Measurements from ENCODE around the gene PSAP. TPM values are rescaled to one million over a fixed set of nuclear protein-coding genes. Genes with fewer than 3 reads are reported as not detected.

Gene PSAP
- total and polyA plus RNA-seq, 11 donors: 454 to 2,171 (median 1,616) TPM

DNA sequence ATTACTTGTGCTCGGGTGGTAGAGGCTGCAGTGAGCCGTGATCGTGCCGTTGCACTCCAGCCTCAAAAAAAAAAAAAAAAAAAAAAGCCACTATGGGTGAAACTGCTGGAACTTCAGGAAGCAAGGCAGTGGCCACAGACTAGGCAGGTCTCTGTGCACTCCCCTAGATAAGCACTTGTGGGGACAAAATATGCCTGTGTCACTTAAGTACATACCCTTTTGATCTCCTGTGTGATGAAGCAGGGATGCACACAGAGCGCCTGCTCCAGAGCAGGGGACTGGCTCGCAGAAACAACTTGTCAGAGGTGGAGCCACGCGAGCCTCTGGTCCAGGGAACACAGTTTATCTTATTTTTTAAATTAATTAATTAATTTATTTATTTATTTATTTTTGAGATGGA is 42.9 kb upstream of the PSAP start:
- H3K27me3 ChIP-seq: no peaks in the 10 kb centered on the region
- 74 to 86% (median 84%) methylated on average over 8 of the region's 8 CpGs for WGBS, 4 donors
- no peak overlapping the region for H3K27ac ChIP-seq
- ATAC-seq (no peak), DNase-seq (no peak)
- H3K4me3 ChIP-seq: no peak overlapping the region
- peaks cover 0 to 8% (median 0%) of the 10 kb centered on the region in 12 donors for H3K9me3 ChIP-seq
- no peaks in the 10 kb centered on the region for H3K36me3 ChIP-seq
- TF ChIP-seq CTCF (IDR thresholded peaks at IDR 0.05): no peak
- no peak for TF ChIP-seq POLR2A (IDR thresholded peaks at IDR 0.05)
- peaks cover 0 to 54% (median 7%) of the 10 kb centered on the region in 12 donors for H3K4me1 ChIP-seq
- intact Hi-C loops (cut with DNase I): loop anchor here in 8 of 10 donors (5.0 to 10.0 kb wide), 6 partner anchors 57 to 579 kb away; partner anchors contain the start of gene SLC29A3 (in 4 of the 8)

- TF ChIP-seq POLR2A (IDR thresholded peaks at IDR 0.05) (no peak), CTCF (IDR thresholded peaks at IDR 0.05) (no peak)
- intact Hi-C loops (cut with DNase I): loop anchor here in 8 of 10 donors (5.0 to 10.0 kb wide), 6 partner anchors 56 to 579 kb away; partner anchors contain the start of gene SLC29A3 (in 4 of the 8)
- Histone ChIP-seq H3K4me1 (peaks cover 0 to 60% (median 9%) of the 10 kb centered on the region in 12 donors), H3K27ac (no peak overlapping the region), H3K9me3 (peaks cover 0 to 3% (median 0%) of the 10 kb centered on the region in 12 donors), H3K4me3 (no peak overlapping the region), H3K36me3 (no peaks in the 10 kb centered on the region), H3K27me3 (no peaks in the 10 kb centered on the region)
- ATAC-seq: no peak
- 82 to 91% (median 85%) methylated on average over 12 of the region's 12 CpGs for WGBS, 4 donors
- DNase-seq: peak in 1 of 5 donors; percentile 14
Measured at GRCh38 chr10:71893258-71893815, 42.3 kb upstream of the PSAP start.

DNA sequence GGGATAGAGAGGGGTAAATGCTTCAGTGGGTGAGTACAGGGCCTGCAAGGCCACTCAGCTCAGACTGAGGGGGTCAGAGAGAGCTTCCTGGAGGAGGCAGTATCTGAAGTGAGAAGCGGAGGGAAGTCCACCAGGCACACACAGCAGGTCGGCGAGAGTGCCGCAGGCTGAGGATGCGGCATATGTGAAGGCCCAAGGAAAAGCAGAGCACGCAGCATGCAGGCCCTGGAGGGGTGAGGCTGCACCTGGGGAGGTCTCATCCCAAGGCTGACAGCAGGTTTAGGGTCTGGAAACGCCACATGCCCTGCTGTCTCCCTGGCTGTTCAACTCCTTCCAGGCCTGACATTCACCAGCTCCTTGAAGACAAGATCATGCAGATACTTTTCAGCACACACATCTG is 40.4 kb upstream of the PSAP start:
- H3K9me3 ChIP-seq: no peaks in the 10 kb centered on the region
- WGBS, 4 donors: 82 to 94% (median 83%) methylated on average over 7 of the region's 7 CpGs
- H3K27me3 ChIP-seq: no peaks in the 10 kb centered on the region
- intact Hi-C loops (cut with DNase I): loop anchor here in 8 of 10 donors (5.0 to 10.0 kb wide), 6 partner anchors 54 to 577 kb away; partner anchors contain the start of gene SLC29A3 (in 4 of the 8)
- peak overlapping the region in 2 of 12 donors; percentile 77 to 96 for H3K27ac ChIP-seq
- no peaks in the 10 kb centered on the region for H3K36me3 ChIP-seq
- TF ChIP-seq CTCF (IDR thresholded peaks at IDR 0.05): no peak
- TF ChIP-seq POLR2A (IDR thresholded peaks at IDR 0.05): no peak
- DNase-seq (no peak), ATAC-seq (no peak)
- peaks cover 0 to 68% (median 10%) of the 10 kb centered on the region in 12 donors for H3K4me1 ChIP-seq
- H3K4me3 ChIP-seq: no peak overlapping the region

DNA sequence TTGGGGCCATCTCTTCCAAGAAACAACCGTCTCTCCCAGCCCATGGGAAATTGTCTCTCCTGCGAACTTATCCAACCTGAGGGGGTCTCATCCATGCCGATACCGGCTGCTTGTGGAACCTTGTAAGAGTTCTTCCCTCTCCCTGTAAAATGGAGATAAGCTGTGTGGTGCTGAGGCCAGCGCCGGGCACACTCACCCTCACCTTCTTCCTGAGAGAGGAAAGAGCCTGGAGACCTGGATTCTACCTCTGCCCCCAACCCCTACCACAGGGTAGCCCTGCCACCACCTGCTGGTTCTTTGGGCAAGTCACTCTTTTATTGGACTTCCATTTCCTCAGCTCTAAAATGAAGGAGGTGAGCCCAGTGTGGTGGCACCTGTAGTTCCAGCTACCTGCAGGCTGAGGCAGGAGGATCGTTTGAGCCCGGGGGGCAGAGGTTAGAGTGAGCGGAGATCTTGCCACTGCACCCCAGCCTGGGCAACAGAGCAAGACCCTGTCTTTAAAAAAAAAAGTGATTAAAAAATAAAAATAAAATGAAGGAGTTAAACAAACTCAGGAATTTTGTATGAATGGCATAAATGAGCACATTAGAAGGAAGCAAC is 38.4 kb upstream of the PSAP start:
- DNase-seq: no peak
- H3K27me3 ChIP-seq: no peaks in the 10 kb centered on the region
- WGBS, 4 donors: 38 to 47% (median 42%) methylated on average over 9 of the region's 9 CpGs
- ATAC-seq: peak in 2 of 4 donors; percentile 1 to 2
- H3K36me3 ChIP-seq: no peaks in the 10 kb centered on the region
- H3K27ac ChIP-seq: peak overlapping the region in 11 of 12 donors; percentile 50 to 96 (median 65)
- peak overlapping the region in 10 of 12 donors; percentile 40 to 70 (median 58) for H3K4me3 ChIP-seq
- intact Hi-C loops (cut with DNase I): loop anchor here in 6 of 10 donors (5.0 to 10.0 kb wide), 4 partner anchors 52 to 505 kb away; partner anchors contain the start of gene VSIR (in 1 of the 6)
- TF ChIP-seq CTCF (IDR thresholded peaks at IDR 0.05) (no peak), POLR2A (IDR thresholded peaks at IDR 0.05) (no peak)
- peaks cover 0 to 58% (median 10%) of the 10 kb centered on the region in 12 donors for H3K4me1 ChIP-seq
- H3K9me3 ChIP-seq: no peaks in the 10 kb centered on the region
